ENCODE measurements around the gene APOE. TPM values are rescaled to one million over a fixed set of nuclear protein-coding genes. Genes with fewer than 3 reads are reported as not detected.

The APOE gene
- total RNA-seq, 1 donor from 2014 or later = 89.0 TPM

DNA sequence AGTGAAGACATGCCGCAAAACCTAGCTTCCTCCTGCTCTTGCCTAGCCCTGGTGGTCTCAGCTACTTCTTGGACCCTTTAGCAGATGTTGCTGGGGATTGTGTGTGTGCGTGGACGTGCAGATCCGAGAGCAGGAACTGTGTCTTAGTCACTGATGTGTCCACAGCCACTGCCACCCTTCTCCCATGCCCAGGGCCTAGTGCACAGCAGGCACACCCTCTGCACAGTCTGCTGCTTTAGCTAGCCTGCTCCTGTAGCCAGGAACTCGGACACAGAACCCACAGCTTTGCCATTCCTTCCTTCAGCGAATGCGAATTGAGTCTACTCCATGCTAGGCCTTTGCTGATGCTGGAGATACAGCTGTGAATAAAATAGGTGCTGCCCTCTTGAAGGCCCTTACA, 51.9 kb downstream of the APOE start:
- Histone ChIP-seq H3K4me3 (ENCODE audit: low read depth, low read length) (no peak overlapping the region), H3K27me3 (ENCODE audit: control insufficient read depth, insufficient read depth, low read length) (no peaks in the 10 kb centered on the region), H3K36me3 (ENCODE audit: control insufficient read depth, insufficient read depth, low read length) (no peaks in the 10 kb centered on the region)
- no peak for DNase-seq (ENCODE audit: low read depth)
- TF ChIP-seq, protein P1, sequence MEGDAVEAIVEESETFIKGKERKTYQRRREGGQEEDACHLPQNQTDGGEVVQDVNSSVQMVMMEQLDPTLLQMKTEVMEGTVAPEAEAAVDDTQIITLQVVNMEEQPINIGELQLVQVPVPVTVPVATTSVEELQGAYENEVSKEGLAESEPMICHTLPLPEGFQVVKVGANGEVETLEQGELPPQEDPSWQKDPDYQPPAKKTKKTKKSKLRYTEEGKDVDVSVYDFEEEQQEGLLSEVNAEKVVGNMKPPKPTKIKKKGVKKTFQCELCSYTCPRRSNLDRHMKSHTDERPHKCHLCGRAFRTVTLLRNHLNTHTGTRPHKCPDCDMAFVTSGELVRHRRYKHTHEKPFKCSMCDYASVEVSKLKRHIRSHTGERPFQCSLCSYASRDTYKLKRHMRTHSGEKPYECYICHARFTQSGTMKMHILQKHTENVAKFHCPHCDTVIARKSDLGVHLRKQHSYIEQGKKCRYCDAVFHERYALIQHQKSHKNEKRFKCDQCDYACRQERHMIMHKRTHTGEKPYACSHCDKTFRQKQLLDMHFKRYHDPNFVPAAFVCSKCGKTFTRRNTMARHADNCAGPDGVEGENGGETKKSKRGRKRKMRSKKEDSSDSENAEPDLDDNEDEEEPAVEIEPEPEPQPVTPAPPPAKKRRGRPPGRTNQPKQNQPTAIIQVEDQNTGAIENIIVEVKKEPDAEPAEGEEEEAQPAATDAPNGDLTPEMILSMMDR (IDR thresholded peaks at IDR 0.05; ENCODE audit: insufficient read depth, low read length, poor library complexity, severe bottlenecking) = no peak

DNA sequence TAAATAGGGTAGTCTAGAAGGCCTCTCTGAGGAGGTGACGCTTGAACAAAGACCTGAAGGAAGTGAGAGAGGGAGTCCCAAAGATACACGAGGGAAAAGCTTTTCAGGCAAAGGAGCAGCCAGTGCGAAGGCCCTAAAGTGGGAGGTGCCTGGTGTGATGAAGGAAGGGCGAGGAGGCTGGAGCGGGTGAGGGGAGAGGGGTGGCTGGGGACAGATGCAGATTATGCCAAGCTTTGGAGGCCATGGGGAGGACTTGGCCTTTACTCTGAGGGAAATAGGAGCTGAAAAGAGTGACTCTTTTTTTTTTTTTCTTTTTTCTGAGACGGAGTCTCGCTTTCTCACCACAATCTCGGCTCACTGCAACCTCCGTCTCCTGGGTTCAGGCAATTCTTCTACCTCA, 52.5 kb downstream of the APOE start:
- TF ChIP-seq, protein P1 (IDR thresholded peaks at IDR 0.05; ENCODE audit: insufficient read depth, low read length, poor library complexity, severe bottlenecking) = no peak
- Histone ChIP-seq H3K27me3 (ENCODE audit: control insufficient read depth, insufficient read depth, low read length) (no peaks in the 10 kb centered on the region), H3K36me3 (ENCODE audit: control insufficient read depth, insufficient read depth, low read length) (no peaks in the 10 kb centered on the region), H3K4me3 (ENCODE audit: low read depth, low read length) (no peak overlapping the region)
- no peak for DNase-seq (ENCODE audit: low read depth)

Other genes with a start within 250 kb of the APOE start
- gene CEACAM19, start 234.3 kb upstream of the APOE start, total RNA-seq = 6.4 and 10.5 TPM in 2 replicates
- not detected in 2 replicates for gene CEACAM16, start 206.6 kb upstream of the APOE start, total RNA-seq
- 16.2 and 19.1 TPM in 2 replicates for gene BCL3, start 157.1 kb upstream of the APOE start, total RNA-seq
- 8.8 and 9.9 TPM in 2 replicates for gene CBLC, start 127.9 kb upstream of the APOE start, total RNA-seq
- 27.6 and 29.6 TPM in 2 replicates for gene BCAM, start 96.7 kb upstream of the APOE start, total RNA-seq
- 240 and 243 TPM in 2 replicates for gene NECTIN2, start 59.5 kb upstream of the APOE start, total RNA-seq
- 65.3 and 73.7 TPM in 2 replicates for gene TOMM40, start 14.5 kb upstream of the APOE start, total RNA-seq
- gene APOC1, start 8.8 kb downstream of the APOE start, total RNA-seq = 1.9 and 3.5 TPM in 2 replicates
- not detected in 2 replicates for gene APOC4, start 36.4 kb downstream of the APOE start, total RNA-seq
- not detected in 2 replicates for gene APOC2, start 40.3 kb downstream of the APOE start, total RNA-seq
- 58.0 and 74.8 TPM in 2 replicates for gene CLPTM1, start 49.6 kb downstream of the APOE start, total RNA-seq
- gene RELB, start 95.7 kb downstream of the APOE start, total RNA-seq = 60.0 and 76.7 TPM in 2 replicates
- 65.7 and 77.9 TPM in 2 replicates for gene CLASRP, start 133.2 kb downstream of the APOE start, total RNA-seq
- 1.0 and 1.1 TPM in 2 replicates for gene ZNF296, start 170.7 kb downstream of the APOE start, total RNA-seq
- 50.8 and 63.6 TPM in 2 replicates for gene GEMIN7, start 173.5 kb downstream of the APOE start, total RNA-seq
- 36.5 and 52.0 TPM in 2 replicates for gene PPP1R37, start 187.4 kb downstream of the APOE start, total RNA-seq

All from kidney epithelial cell (primary cell).